Rectal smooth muscle tissue (tissue), 1 donor: ENCODE measurements around the gene VAV2.

Source experiments
- H3K27ac ChIP-seq: one replicate; pipeline ENCODE4 v1.7.0; 2013; ENCODE audit warnings: low read depth, low read length, inconsistent platforms
- H3K27me3 ChIP-seq: one replicate; pipeline ENCODE4 v1.7.0; 2013; ENCODE audit warnings: low read length; ENCODE audit not compliant: control insufficient read depth, insufficient read depth
- H3K36me3 ChIP-seq: one replicate; pipeline ENCODE4 v1.7.0; 2013; ENCODE audit warnings: low read length; ENCODE audit not compliant: control insufficient read depth, insufficient read depth
- H3K4me1 ChIP-seq: one replicate; pipeline ENCODE4 v1.7.0; 2013; ENCODE audit warnings: low read length; ENCODE audit not compliant: control insufficient read depth, insufficient read depth
- H3K4me3 ChIP-seq: one replicate; pipeline ENCODE4 v1.7.0; 2013; ENCODE audit warnings: low read length
- H3K9ac ChIP-seq: one replicate; pipeline ENCODE4 v1.7.0; 2013; ENCODE audit warnings: low read length

The VAV2 gene

DNA sequence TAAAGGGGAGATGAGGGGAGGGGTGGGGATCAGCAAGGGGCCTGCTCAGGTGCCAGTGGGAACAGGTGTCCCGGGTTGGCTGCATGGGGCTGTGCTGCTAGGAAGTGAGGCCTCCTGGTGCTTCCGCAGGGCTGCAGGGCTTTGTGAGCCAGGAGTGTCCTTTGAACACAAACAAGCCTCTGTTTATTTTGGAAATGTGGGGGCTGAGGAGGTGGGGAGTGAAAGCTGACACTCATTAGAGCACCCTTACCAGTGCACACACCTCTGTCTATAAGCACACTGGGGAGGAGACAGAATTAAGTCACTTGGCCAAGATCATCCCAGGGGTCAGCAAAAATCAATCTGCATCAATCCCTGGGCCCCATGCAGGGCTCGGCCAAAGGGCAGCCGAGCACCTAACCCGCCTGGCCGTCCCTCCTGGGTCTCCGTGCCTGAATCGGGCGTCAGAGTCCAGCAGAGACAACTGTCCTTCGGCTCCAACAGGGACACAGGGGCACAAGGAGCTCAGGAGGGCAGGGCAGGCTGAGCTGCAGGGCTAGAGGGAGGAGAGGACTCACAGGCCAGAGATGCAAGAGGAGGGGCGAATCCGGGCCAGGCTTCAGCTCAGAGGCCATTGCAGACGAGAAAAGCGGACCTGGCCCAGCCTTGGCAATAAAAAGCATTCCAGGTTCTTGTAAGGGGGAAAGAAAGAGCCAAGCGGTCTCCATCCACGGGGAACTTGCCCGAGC is 99.8 kb downstream of the VAV2 start:
- Histone ChIP-seq H3K4me3 (no peak overlapping the region), H3K4me1 (no peaks in the 10 kb centered on the region), H3K27me3 (no peaks in the 10 kb centered on the region), H3K36me3 (no peaks in the 10 kb centered on the region), H3K27ac (no peak overlapping the region), H3K9ac (no peak overlapping the region)

GRCh38 chr9:133891741-133892140 is 100.4 kb downstream of the VAV2 start:
- Histone ChIP-seq H3K36me3 (no peaks in the 10 kb centered on the region), H3K9ac (no peak overlapping the region), H3K4me1 (no peaks in the 10 kb centered on the region), H3K27ac (no peak overlapping the region), H3K4me3 (no peak overlapping the region), H3K27me3 (no peaks in the 10 kb centered on the region)

GRCh38 chr9:133890583-133890982 is 101.5 kb downstream of the VAV2 start:
- no peaks in the 10 kb centered on the region for H3K36me3 ChIP-seq
- H3K27me3 ChIP-seq, result no peaks in the 10 kb centered on the region
- H3K9ac ChIP-seq, result no peak overlapping the region
- no peak overlapping the region for H3K4me3 ChIP-seq
- H3K27ac ChIP-seq, result no peak overlapping the region
- H3K4me1 ChIP-seq, result no peaks in the 10 kb centered on the region

DNA sequence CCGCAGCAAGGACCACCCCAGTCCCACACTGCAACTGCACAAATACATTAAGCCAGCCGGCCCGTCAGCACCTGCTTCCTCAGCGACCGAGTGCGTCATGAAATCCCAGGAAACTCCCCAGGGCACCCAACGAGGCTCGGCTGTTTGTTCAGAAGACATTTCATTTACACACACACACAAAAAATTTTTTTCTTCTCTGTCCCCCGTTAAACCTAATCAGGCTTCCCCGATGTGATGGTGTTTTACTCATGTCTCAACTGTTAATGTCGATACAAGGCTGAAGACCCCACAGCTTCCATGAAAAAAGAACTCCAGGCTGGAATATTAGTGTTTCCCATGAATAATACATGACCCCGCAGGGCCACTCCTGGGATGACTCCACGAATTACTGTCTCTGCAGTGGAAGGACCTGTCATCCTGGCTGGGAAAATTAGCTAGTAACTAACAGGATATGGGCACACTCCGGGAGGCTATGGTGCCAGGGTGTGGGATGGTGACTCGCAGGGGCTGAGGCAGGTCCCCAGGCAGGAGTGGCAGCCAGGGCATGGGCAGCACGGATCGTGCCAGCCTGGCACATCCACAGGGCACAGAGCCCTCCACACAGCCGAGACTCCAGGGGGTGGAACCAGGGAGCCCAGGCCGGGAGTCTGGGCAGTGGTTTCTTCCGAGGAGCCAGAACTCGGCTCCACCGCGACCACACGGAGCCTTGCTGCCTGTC is 102.4 kb downstream of the VAV2 start:
- H3K4me1 ChIP-seq, result no peaks in the 10 kb centered on the region
- no peak overlapping the region for H3K27ac ChIP-seq
- no peaks in the 10 kb centered on the region for H3K36me3 ChIP-seq
- no peak overlapping the region for H3K4me3 ChIP-seq
- H3K9ac ChIP-seq, result no peak overlapping the region
- H3K27me3 ChIP-seq, result no peaks in the 10 kb centered on the region

GRCh38 chr9:133888809-133889491 is 103.2 kb downstream of the VAV2 start:
- H3K27me3 ChIP-seq, result no peaks in the 10 kb centered on the region
- H3K4me3 ChIP-seq, result no peak overlapping the region
- H3K36me3 ChIP-seq, result no peaks in the 10 kb centered on the region
- H3K27ac ChIP-seq, result no peak overlapping the region
- no peak overlapping the region for H3K9ac ChIP-seq
- H3K4me1 ChIP-seq, result no peaks in the 10 kb centered on the region

GRCh38 chr9:133888048-133888808 is 103.9 kb downstream of the VAV2 start:
- Histone ChIP-seq H3K9ac (no peak overlapping the region), H3K36me3 (no peaks in the 10 kb centered on the region), H3K4me1 (no peaks in the 10 kb centered on the region), H3K4me3 (no peak overlapping the region), H3K27me3 (no peaks in the 10 kb centered on the region), H3K27ac (no peak overlapping the region)

DNA sequence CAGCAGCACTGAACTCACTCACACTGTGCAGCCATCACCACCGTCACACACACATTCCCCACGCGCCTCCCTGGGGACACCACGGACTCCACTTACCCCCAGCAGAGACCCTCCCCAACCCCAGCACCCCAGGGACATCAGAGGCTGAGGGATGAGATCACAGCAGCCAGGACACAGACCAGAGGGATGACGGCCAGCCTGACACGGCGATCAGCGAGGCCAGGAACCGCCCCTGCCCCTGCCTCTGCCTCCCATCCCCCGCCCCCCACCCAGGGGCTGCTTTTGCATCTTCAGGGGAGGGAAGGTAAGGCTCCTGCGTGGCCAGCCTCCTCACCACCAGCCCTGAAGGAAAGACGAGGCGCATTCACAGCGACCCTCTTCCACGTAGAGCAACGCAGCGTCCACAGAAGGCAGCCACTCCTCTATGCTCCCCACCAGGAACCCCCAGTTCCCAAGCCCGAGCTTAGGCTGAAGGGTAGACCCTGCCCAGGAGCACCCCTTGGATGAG is 104.5 kb downstream of the VAV2 start:
- Histone ChIP-seq H3K4me1 (no peaks in the 10 kb centered on the region), H3K27ac (no peak overlapping the region), H3K27me3 (no peaks in the 10 kb centered on the region), H3K9ac (no peak overlapping the region), H3K36me3 (no peaks in the 10 kb centered on the region), H3K4me3 (no peak overlapping the region)

- Histone ChIP-seq H3K4me3 (no peak overlapping the region), H3K27ac (no peak overlapping the region), H3K27me3 (no peaks in the 10 kb centered on the region), H3K9ac (no peak overlapping the region), H3K4me1 (no peaks in the 10 kb centered on the region), H3K36me3 (no peaks in the 10 kb centered on the region)
Measured at GRCh38 chr9:133886563-133887501, 105.3 kb downstream of the VAV2 start.

GRCh38 chr9:133884907-133885744 is 107.0 kb downstream of the VAV2 start:
- Histone ChIP-seq H3K4me1 (no peaks in the 10 kb centered on the region), H3K36me3 (no peaks in the 10 kb centered on the region), H3K27me3 (no peaks in the 10 kb centered on the region), H3K4me3 (no peak overlapping the region), H3K9ac (no peak overlapping the region), H3K27ac (no peak overlapping the region)

- H3K27me3 ChIP-seq, result no peaks in the 10 kb centered on the region
- no peak overlapping the region for H3K9ac ChIP-seq
- H3K4me3 ChIP-seq, result no peak overlapping the region
- no peak overlapping the region for H3K27ac ChIP-seq
- no peaks in the 10 kb centered on the region for H3K4me1 ChIP-seq
- no peaks in the 10 kb centered on the region for H3K36me3 ChIP-seq
Measured at GRCh38 chr9:133882849-133883755, 109.0 kb downstream of the VAV2 start.
